Uterus (tissue), 4 donors: Measurements from ENCODE around the gene HOXD12. TPM values are rescaled to one million over a fixed set of nuclear protein-coding genes. Genes with fewer than 3 reads are reported as not detected.

ENCODE experiments used
- DNase-seq, 2 donors: peaks; one replicate each; pipeline ENCODE4 v3.0.0-alpha.2; 2019 to 2020
- H3K27ac ChIP-seq, 2 donors: fragments of 200-600 bp; sonication (generic); 1 replicate in 1 of 2; 2 replicates in 1 of 2; pipeline ENCODE4 v1.5.1; 2016 to 2018
- H3K27me3 ChIP-seq, 2 donors: fragments of 200-600 bp; sonication (generic); one replicate each; pipeline ENCODE4 v1.5.1; 2018 to 2019; ENCODE audit warnings: control low read depth in 1 of 2
- H3K36me3 ChIP-seq, 2 donors: fragments of 200-600 bp; sonication (generic); one replicate each; pipeline ENCODE4 v1.5.1; 2019; ENCODE audit warnings: control low read depth in 1 of 2
- H3K4me1 ChIP-seq, 2 donors: fragments of 200-600 bp; sonication (generic); one replicate each; pipeline ENCODE4 v1.5.1; 2018 to 2019; ENCODE audit warnings: control low read depth in 1 of 2
- H3K4me3 ChIP-seq, 2 donors: fragments of 200-600 bp; sonication (generic); 1 replicate in 1 of 2; 2 replicates in 1 of 2; pipeline ENCODE4 v1.5.1; 2018 to 2019; ENCODE audit warnings: mild to moderate bottlenecking in 1 of 2
- H3K9me3 ChIP-seq, 2 donors: fragments of 200-600 bp; sonication (generic); one replicate each; pipeline ENCODE4 v1.5.1; 2019; ENCODE audit warnings: control low read depth in 1 of 2
- POLR2A ChIP-seq, 2 donors: fragments of 450-650 bp; IDR thresholded peaks; one replicate each; pipeline ENCODE4 v1.6.1; 2016; ENCODE audit warnings: antibody characterized with exemption in 2 of 2, mild to moderate bottlenecking in 1 of 2, moderate library complexity in 1 of 2
- intact Hi-C: fragments of 100-400 bp; cut with DNase I; formaldehyde crosslinking; loops from one replicate; pipeline ENCODE4 v1.15.1; 2023; ENCODE audit warnings: low total_unique reads
- total RNA-seq, 4 donors: library from RNA; depleted of rRNA in 3 of 4; stranded (reverse); fragments of >200 nt in 3 of 4; gene quantifications; one replicate each; pipeline versions ENCODE4 v1.1.0 to v1.2.4, GENCODE V29; 2014 to 2023
- TF ChIP-seq, protein P1 (sequence below), 4 experiments: fragments of 200-600 bp in 2 of 4; fragments of 450-650 bp in 2 of 4; sonication (generic) in 2 of 4; IDR thresholded peaks; one replicate each; pipeline ENCODE4 v1.5.1; 2016 to 2019; ENCODE audit warnings: antibody characterized with exemption in 4 of 4, mild to moderate bottlenecking in 2 of 4, moderate library complexity in 1 of 4
- donor health status: DM: yes; HTN: yes; CAD: no.

HOXD12 gene
- total RNA-seq, 4 donors from 2014 or later = 0.76 TPM; not detected in 3

DNA sequence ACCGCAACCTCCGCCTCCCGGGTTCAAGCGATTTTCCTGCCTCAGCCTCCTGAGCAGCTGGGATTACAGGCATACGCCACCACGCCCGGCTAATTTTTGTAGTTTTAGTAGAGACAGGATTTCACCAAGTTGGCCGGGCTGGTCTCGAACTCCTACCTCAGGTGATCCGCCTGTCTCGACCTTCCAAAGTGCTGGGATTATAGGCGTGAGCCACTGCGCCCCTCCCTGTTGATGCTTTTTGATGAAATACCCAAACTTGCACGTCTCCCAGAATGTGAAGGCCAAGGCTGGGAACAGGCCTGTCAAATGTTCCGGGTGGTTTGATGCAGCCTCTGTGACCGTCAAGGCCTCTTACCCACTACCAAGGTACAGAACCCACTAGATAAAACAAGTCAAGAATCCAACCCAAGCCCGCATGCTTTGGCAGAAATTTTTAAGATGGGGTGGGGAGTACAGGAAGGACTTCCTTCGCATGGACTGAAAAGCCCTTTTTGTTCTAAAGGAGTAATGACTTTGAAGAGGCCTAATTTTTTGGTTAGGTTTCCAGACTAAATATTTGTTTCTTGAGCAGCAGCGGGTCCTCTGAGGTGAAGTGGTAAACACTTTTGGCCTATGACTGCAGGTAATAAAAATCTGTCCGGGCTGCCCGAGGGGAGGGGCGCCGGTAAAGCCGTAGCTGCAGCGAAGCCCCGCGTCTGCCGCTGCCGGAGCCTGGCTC lies 12.1 kb upstream of the HOXD12 start:
- no peak for TF ChIP-seq POLR2A (IDR thresholded peaks at IDR 0.05)
- TF ChIP-seq, protein P1, sequence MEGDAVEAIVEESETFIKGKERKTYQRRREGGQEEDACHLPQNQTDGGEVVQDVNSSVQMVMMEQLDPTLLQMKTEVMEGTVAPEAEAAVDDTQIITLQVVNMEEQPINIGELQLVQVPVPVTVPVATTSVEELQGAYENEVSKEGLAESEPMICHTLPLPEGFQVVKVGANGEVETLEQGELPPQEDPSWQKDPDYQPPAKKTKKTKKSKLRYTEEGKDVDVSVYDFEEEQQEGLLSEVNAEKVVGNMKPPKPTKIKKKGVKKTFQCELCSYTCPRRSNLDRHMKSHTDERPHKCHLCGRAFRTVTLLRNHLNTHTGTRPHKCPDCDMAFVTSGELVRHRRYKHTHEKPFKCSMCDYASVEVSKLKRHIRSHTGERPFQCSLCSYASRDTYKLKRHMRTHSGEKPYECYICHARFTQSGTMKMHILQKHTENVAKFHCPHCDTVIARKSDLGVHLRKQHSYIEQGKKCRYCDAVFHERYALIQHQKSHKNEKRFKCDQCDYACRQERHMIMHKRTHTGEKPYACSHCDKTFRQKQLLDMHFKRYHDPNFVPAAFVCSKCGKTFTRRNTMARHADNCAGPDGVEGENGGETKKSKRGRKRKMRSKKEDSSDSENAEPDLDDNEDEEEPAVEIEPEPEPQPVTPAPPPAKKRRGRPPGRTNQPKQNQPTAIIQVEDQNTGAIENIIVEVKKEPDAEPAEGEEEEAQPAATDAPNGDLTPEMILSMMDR (IDR thresholded peaks at IDR 0.05) = no peak
- DNase-seq = no peak
- Histone ChIP-seq H3K4me3 (no peak overlapping the region), H3K27ac (no peak overlapping the region), H3K4me1 (peaks cover 0 to 6% of the 10 kb centered on the region in 2 donors), H3K36me3 (no peaks in the 10 kb centered on the region), H3K27me3 (peaks cover 57 to 92% of the 10 kb centered on the region in 2 donors), H3K9me3 (no peaks in the 10 kb centered on the region)
- intact Hi-C loops = loop anchor here (10.0 kb wide), 1 partner anchor 403 kb away; no protein-coding TSS in a partner anchor

DNA sequence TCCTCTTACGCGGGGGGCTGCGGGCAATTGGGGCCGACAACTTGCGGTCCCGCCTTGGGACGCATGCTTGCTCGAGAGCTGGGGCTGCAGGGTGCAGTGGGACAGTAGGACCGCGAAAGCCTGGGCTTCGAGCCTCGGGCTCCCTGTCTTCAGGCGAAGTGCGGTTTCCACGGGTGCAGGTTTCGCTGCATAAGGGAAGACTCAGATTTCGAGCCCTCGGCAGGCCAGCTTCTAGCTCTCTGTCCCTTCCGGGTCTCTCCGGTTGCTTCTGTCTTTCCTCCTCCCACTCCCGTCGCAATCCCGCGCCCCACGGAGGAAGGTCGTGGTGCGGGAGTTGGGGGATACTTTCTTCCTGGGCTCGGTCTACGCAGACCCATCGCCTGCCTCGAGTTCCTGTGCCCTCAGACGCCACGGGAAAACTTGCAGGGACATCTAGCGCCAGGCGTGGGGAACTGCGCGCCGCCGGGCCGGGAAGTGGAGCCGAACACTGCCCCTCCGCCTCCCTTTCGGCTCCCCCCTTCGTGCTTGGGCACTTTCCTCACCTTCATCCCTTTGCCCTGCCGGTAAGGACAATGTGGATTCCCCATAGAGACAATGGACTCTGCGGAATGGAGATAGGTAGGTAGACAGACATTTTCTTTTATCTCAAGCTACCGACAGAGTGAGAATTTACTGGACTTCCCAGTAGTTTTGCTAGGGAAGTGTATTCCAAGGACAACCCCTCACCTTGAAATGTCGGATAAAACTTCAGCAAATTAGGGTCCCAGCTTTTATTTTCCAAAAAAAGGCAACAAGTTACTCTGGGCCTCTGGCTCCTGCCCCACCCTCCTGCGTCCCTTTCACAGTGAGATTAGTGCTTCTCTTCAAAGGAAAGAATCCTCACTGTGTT lies 11.3 kb upstream of the HOXD12 start:
- no peak overlapping the region for H3K4me3 ChIP-seq
- no peaks in the 10 kb centered on the region for H3K36me3 ChIP-seq
- peaks cover 0 to 10% of the 10 kb centered on the region in 2 donors for H3K4me1 ChIP-seq
- TF ChIP-seq POLR2A (IDR thresholded peaks at IDR 0.05) = no peak
- TF ChIP-seq, protein P1 (IDR thresholded peaks at IDR 0.05) = peak; percentile 54 to 79 (median 58)
- intact Hi-C loops = loop anchor here (10.0 kb wide), 1 partner anchor 403 kb away; no protein-coding TSS in a partner anchor
- peaks cover 55 to 87% of the 10 kb centered on the region in 2 donors for H3K27me3 ChIP-seq
- no peak overlapping the region for H3K27ac ChIP-seq
- peak in 1 of 2 donors; percentile 51 for DNase-seq
- H3K9me3 ChIP-seq = no peaks in the 10 kb centered on the region

GRCh38 chr2:176088937-176089842 lies 10.4 kb upstream of the HOXD12 start:
- no peak for DNase-seq
- Histone ChIP-seq H3K36me3 (no peaks in the 10 kb centered on the region), H3K4me1 (peaks cover 0 to 12% of the 10 kb centered on the region in 2 donors), H3K9me3 (no peaks in the 10 kb centered on the region), H3K4me3 (no peak overlapping the region), H3K27me3 (peaks cover 47 to 88% of the 10 kb centered on the region in 2 donors), H3K27ac (no peak overlapping the region)
- intact Hi-C loops = loop anchor here (10.0 kb wide), 1 partner anchor 404 kb away; no protein-coding TSS in a partner anchor
- no peak for TF ChIP-seq POLR2A (IDR thresholded peaks at IDR 0.05)
- TF ChIP-seq, protein P1 (IDR thresholded peaks at IDR 0.05) = no peak

GRCh38 chr2:176089843-176090395 lies 9.7 kb upstream of the HOXD12 start:
- DNase-seq = no peak
- TF ChIP-seq, protein P1 (IDR thresholded peaks at IDR 0.05) = no peak
- no peak for TF ChIP-seq POLR2A (IDR thresholded peaks at IDR 0.05)
- Histone ChIP-seq H3K27me3 (peaks cover 51 to 88% of the 10 kb centered on the region in 2 donors), H3K4me1 (peaks cover 0 to 12% of the 10 kb centered on the region in 2 donors), H3K9me3 (no peaks in the 10 kb centered on the region), H3K4me3 (no peak overlapping the region), H3K36me3 (no peaks in the 10 kb centered on the region), H3K27ac (no peak overlapping the region)
- intact Hi-C loops = loop anchor here (10.0 kb wide), 1 partner anchor 405 kb away; no protein-coding TSS in a partner anchor
